Measurements from ENCODE around the gene BZW1. TPM values are rescaled to one million over a fixed set of nuclear protein-coding genes. Genes with fewer than 3 reads are reported as not detected.

The BZW1 gene
- total RNA-seq, 1 donor from 2014 or later: 276 TPM

GRCh38 chr2:200828572-200829257 is 17.0 kb downstream of the BZW1 start:
- intact Hi-C loops (cut with micrococcal nuclease): no loop called here

- intact Hi-C loops (cut with micrococcal nuclease): no loop called here
Observed at GRCh38 chr2:200829258-200829655, 17.5 kb downstream of the BZW1 start.

DNA sequence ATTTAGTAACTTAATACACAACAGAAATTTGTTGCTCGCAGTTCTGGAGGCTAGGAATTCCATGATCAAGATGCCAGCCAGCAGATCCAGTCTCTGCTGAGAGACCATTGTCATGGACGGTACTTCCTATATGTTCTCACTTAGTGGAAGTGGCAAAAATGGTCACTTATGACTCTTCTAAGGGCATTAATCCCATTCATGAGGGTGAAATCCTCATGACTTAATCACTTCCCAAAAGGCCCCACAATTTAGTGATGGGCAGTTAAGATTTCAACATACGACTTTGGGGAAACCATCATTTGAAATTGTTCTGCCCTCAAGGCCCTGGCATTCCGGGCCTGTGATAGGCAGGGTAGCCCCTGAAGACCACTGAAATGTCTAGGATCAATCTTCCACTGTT is 23.0 kb downstream of the BZW1 start:
- intact Hi-C loops (cut with micrococcal nuclease): no loop called here

DNA sequence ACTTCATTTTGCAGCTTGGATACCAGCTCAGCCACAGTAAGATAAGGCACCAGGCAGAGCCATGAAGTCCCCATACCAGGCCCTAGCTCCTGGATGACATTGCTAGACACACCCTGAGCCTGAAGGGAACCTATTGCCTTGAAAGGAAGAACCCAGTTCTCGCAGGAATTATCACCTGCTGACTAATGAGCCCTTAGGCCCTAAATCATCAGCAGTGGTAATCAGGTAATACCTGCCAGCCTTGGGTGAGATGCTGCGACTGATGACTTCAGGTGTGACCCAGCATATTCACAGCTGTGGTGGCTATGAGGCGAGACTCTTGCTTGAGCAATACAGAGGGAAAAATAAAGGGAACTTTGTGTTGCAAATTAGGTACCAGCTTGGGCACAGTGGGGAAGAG is 27.8 kb downstream of the BZW1 start:
- intact Hi-C loops (cut with micrococcal nuclease): no loop called here

GRCh38 chr2:200843993-200844948 is 32.6 kb downstream of the BZW1 start:
- intact Hi-C loops (cut with micrococcal nuclease): no loop called here

DNA sequence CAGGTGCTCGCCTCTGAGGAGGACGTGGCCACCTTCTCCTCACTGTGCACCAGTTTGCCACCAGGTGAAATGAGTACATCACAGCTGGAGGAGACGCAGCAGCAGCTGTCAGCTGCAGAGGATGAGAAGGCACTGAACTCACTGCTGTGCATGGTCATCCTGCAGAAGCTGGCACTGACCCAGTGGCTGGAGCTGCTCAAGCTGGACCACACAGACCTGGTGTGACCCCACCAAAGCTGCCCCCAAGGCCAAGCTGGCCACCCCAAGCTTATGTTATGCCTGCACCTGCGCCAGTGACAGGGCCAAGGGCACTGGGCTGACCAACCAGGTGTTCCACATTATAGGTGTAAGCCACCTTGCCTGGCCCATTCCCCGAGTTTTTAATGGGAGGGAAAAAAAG is 33.5 kb downstream of the BZW1 start:
- intact Hi-C loops (cut with micrococcal nuclease): no loop called here

DNA sequence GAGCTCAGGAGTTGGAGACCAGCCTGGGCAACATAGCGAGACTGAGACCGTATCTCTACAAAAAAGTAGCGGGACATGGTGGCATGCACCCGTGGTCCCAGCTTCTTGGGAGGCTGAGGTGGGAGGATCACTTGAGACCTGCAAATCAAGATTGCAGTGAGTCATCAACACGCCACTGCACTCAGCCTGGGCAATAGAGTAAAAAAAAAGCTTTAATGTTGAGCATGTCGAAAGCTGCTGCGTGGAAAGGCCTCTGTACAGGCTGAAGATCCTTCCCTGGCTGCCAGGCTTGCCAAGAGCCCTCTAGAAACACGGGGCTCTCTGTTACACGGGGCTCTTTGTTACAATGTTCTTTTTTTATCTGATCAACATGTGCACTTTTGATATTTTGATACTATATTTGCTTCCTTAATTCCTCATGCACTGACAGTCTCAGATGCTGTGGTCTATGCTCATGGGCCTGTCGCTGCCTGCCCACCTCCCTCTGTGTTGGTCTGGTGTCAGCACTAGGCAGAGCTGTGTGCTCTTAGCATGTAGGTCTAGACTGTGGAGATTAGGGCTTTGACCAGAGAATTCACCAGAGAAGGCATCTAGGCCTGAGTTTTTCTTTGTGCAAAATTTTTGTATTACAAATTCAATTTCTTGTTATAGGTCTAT is 34.1 kb downstream of the BZW1 start:
- intact Hi-C loops (cut with micrococcal nuclease): no loop called here

DNA sequence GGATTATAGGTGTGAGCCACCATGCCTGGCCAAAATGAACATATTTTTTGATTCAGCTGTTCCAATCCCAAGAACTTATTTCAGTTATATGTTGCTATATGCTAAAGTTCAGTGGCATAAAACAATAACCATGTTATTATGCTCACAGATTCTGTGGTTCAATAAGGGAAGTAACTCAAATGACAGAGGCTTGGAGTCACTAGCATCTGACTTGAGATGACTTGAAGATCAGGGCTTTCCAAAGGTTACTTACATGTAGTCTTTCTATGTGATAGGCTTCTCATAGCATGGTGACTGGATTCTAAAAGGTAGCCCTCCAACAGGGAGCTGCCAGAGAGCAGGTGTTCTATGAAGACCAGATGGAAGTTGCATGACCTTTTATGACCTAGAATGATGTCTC is 35.6 kb downstream of the BZW1 start:
- intact Hi-C loops (cut with micrococcal nuclease): no loop called here

DNA sequence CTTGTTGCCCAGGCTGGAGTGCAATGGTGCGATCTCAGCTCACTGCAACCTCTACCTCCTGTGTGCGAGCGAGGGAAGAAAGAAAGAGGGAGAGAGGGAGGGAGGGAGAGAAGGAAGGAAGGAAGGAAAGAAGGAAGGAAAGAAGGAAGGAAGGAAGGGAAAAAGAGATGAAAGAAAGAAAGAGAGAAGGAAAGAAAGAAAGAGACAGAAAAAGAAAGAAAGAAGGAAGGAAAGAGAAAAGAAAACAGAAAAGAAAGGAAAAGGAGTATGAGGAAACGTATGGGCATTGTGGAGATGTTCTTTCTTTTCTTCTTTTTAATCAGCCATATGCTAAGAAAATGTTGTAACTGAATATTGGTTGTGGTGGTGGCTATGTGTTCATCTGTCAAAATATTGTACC is 36.2 kb downstream of the BZW1 start:
- intact Hi-C loops (cut with micrococcal nuclease): no loop called here

GRCh38 chr2:200850512-200851256 is 39.0 kb downstream of the BZW1 start:
- intact Hi-C loops (cut with micrococcal nuclease): loop anchor here (1.0 kb wide), 1 partner anchor 9 kb away; no protein-coding TSS in a partner anchor

- intact Hi-C loops (cut with micrococcal nuclease): loop anchor here (1.0 kb wide), 1 partner anchor 8 kb away; no protein-coding TSS in a partner anchor
Observed at GRCh38 chr2:200851398-200852248, 39.9 kb downstream of the BZW1 start.

DNA sequence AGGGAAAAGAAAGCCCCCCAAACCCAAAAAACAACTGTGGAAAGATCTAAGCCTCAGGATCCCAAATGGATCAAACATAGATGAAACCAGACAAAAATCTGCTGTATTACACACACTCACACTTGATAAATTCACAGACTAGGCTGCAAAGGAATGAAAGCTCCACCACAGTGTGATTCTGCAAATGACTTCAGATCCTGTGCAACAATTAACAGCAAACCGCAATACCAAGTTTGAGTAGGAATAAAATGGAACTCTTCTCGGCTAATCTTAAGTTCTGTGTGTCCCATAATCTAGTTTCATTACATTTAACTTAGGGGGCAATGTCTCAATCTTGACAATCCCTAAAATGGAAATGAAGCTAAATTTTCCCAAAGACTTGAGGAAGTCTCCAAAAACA is 40.9 kb downstream of the BZW1 start:
- intact Hi-C loops (cut with micrococcal nuclease): no loop called here

GRCh38 chr2:200856806-200857205 is 45.1 kb downstream of the BZW1 start:
- intact Hi-C loops (cut with micrococcal nuclease): no loop called here

DNA sequence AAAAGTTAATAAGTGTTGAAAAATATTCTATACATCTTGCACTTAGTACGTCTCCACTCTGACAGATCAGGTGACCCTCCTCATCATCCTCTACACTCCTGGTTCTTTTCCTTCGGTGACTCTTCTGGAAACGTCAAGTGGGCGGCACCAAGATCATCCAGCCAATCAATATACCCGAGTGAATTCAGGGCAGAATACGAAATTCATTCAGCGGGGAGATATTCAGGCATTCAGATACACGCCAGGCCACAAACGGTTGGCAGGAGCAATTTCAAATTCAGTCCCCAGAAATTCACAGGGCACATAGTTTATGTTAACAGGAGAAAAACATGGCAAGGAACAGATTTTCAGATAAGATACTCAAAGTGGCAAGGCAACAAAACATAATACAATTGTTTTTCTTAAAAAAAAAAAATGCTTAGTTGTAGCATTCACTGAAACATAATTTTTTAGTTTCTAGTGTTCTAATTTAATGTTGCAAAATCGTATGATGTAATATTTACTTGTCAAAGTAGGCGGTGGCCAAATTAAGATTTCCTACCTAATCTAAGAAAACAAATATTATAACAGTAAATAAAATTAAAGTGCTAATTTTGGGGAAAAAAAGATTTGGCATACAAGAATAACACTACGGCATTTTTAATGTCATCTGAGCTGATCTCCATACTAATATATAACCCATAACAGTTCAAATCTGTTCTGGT is 48.5 kb downstream of the BZW1 start:
- intact Hi-C loops (cut with micrococcal nuclease): loop anchor here (5.0 kb wide), 5 partner anchors 348 to 948 kb away; partner anchors contain the start of genes C2orf69, KCTD18, MAIP1 and TMEM237

GRCh38 chr2:200861617-200862155 is 50.0 kb downstream of the BZW1 start:
- intact Hi-C loops (cut with micrococcal nuclease): loop anchor here (1.0 to 5.0 kb wide), 8 partner anchors 40 to 949 kb away; partner anchors contain the start of genes C2orf69, KCTD18, MAIP1 and SGO2

- intact Hi-C loops (cut with micrococcal nuclease): loop anchor here (1.0 to 5.0 kb wide), 7 partner anchors 315 to 950 kb away; partner anchors contain the start of genes C2orf69, KCTD18, MAIP1 and SGO2
Observed at GRCh38 chr2:200862532-200863000, 50.9 kb downstream of the BZW1 start.

GRCh38 chr2:200863782-200864175 is 52.1 kb downstream of the BZW1 start:
- intact Hi-C loops (cut with micrococcal nuclease): loop anchor here (1.0 to 5.0 kb wide), 19 partner anchors 26 to 1402 kb away; partner anchors contain the start of genes BZW1, C2orf69, HYCC2 and KCTD18
